NCI-H510A treated with DMSO at 0.1 percent for 48 hours (cell line): ENCODE measurements around the gene EGF.
A peak's percentile ranks its signal among the peaks of the same experiment; 100 is the strongest.

Experiments used
- DNase-seq: peaks from one replicate; lab custom pipeline; 2025; lab: John Stamatoyannopoulos, UW

The EGF gene

GRCh38 chr4:109996526-109996925 is 83.8 kb downstream of the EGF start:
- DNase-seq = no peak

- DNase-seq = peak; percentile 41
These were observed 86.3 kb downstream of the EGF start for GRCh38 chr4:109998867-109999584.

- DNase-seq = no peak
These were observed 86.9 kb downstream of the EGF start for GRCh38 chr4:109999585-109999912.

DNA sequence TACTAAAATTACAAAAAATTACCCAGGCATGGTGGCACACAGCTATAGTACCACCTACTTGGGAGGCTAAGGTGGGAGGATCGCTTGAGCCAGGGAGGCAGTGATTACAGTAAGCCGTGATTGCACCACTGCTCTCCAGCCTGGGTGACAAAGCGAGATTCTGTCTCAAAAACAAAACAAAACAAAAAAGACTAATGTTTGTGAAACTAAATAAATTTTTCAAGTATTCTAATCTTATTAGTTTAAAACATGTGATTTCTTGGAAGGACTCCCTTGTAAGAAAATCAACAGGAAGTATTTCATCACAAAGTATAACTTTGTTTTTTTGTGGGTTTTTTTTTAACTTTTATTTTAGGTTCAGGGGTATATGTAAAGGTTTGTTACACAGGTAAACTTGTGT is 89.6 kb downstream of the EGF start:
- DNase-seq = no peak

DNA sequence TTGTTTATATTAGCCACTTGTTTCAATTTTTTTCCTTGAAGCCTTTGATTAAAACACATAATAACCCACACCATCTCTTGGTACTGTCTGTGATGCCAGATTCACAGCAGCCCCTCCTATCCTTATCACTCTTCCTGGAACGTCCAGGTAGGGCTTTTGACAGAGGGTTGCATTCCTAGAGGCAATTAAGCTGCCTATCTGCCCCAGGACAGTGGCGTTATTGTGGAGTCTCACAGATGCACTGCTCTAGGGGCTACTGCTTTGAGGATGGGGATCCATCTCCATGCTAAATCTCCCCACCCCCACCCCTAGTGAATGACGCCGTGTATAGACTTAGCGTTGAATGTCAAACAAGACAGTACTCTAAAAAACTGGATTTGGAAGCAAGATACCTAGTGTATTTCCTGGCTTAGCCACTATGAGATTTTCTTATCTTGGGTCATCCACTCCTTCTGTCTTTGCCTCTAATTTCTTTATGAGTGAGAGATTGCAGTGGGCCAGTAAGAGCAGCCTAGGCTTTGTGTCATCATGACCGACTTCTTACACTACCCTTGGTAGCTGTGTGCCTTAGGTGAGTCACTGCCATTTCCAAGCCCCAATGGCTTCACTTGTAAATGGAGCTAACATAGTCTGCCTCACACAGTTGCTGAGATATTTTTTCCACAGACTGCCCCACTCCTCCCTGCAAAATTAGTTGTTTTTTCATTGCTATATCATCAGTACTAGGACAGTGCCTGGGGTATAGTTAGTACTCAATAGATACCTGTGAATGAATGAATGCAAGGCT is 90.9 kb downstream of the EGF start:
- DNase-seq = no peak

DNA sequence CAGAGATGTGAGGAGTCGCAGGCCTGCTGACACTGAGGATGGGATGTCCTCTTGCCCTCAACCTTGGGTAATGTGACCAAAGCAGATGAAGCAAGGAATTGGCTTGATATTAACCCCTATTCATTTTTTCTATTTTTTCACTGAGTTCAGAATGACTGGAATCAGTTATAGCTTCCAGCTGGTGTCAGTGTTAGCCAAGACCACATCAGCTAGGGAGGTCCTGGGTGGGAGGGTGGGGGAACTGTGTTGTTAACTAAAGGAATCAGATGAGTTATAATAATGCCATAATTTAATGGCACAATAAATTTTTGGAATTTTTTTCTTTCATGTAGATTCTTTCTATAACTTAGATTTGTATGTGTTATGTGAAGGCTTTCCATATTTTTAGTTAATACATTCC is 91.9 kb downstream of the EGF start:
- no peak for DNase-seq

DNA sequence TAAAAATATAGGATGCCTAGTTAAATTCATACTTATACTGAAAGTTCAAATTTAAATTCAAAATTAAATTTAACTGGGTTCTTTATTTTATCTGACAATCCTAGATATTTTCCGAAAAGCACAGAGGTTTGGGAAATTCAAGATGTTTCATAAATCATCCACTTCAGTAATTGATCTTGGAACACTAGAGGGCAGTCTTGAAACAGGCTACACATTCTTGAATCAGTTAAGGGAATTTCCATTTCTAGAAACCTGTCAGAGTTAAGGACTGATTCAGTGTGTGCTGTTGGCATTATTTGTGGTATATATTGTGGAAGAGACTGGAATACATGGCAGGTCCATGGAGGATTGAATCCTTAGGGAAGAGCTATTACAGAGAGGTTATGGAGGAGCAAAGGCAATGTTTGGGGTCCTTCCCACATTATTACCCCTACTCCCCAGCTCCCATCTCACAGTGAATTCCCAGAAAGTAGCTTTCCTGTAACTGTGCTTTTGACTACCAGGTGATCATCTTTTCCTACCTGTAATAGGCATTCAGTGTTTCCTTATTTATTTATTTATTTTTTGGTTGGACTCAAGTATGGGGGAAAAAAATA is 92.9 kb downstream of the EGF start:
- peak; percentile 33 for DNase-seq

GRCh38 chr4:110007217-110007616 is 94.5 kb downstream of the EGF start:
- no peak for DNase-seq

GRCh38 chr4:110008540-110008939 is 95.9 kb downstream of the EGF start:
- DNase-seq = no peak

DNA sequence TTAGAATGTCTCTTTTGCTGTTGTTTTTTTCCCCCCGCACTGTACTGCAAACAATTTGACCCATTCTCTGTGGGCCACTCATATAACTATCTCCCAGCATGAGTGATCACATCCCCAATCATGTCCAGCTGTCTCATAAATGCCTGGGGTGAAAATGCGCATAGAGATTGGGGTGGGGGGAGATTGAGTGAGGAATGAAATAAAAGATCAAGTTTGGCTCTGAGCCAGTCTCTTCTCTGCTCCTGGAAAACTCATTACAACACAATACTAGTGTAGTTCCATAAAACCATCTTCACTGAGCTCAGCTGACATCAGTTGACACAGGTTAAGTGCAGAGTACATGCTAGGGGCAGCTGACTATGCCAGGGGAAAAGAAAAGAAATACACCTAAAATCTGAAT is 96.9 kb downstream of the EGF start:
- DNase-seq = no peak

DNA sequence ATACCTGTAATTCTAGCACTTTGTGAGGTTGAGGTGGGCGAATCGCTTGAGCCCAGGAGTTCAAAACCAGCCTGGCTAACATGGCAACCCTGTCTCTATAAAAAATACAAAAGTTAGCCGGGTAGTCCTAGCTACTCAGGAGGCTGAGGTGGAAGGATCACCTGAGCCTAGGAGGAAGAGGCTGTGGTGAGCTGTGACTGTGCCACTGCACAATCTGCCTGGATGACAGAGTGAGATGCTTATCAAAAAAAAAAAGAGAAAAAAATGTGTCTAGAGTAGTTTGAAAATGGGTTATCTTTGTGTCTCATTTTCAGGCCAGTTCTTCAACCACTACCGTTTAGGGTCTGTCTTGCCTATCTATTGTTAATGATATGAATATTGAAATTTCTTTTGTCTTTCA is 98.1 kb downstream of the EGF start:
- DNase-seq = no peak

GRCh38 chr4:110012917-110013316 is 100.2 kb downstream of the EGF start:
- no peak for DNase-seq

GRCh38 chr4:110014233-110014632 is 101.5 kb downstream of the EGF start:
- DNase-seq = no peak

- DNase-seq = no peak
These were observed 106.5 kb downstream of the EGF start for GRCh38 chr4:110019153-110019552.

GRCh38 chr4:110020139-110020538 is 107.5 kb downstream of the EGF start:
- DNase-seq = no peak

DNA sequence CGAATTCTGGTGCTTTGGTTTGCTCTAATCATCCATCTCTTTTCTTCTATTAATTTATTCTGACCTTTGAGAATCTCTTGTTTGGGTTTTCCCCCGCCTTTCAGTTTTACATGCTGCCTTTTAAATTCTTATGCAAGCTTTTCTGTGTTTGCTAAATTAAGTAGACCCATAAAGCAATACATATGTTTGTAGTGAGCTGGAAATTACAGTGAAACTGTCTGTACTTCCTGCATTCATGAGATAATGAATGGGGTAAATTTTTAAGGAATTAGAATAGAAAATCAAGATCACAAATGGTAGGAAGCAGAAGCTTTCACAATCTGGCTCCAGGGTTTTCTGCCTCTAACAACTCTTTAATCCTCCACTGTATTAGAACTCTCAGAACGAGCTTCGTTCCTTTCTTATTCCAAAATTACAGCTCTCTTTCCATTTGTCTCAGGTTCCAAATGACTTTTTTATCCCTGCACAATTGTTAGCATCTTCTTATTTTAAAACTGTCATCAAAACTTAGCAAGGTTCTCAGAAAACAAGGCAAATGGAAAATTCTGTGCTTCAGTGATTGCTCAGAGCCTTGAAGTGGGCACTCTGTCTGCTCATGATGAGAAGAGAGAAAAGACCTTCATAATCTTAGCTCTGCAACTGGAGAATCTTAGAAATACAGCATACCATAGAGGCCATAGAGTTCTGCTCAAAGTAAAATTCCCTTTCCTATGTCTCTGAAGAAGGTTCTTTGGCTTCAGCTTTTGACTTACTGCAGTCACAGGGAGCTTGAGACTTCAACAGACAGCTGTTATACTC is 108.2 kb downstream of the EGF start:
- DNase-seq = no peak

- DNase-seq = no peak
These were observed 109.8 kb downstream of the EGF start for GRCh38 chr4:110022457-110022856.

- DNase-seq = no peak
These were observed 112.4 kb downstream of the EGF start for GRCh38 chr4:110025056-110025455.

GRCh38 chr4:110025718-110026117 is 113.0 kb downstream of the EGF start:
- no peak for DNase-seq

GRCh38 chr4:110032603-110033002 is 119.9 kb downstream of the EGF start:
- no peak for DNase-seq

DNA sequence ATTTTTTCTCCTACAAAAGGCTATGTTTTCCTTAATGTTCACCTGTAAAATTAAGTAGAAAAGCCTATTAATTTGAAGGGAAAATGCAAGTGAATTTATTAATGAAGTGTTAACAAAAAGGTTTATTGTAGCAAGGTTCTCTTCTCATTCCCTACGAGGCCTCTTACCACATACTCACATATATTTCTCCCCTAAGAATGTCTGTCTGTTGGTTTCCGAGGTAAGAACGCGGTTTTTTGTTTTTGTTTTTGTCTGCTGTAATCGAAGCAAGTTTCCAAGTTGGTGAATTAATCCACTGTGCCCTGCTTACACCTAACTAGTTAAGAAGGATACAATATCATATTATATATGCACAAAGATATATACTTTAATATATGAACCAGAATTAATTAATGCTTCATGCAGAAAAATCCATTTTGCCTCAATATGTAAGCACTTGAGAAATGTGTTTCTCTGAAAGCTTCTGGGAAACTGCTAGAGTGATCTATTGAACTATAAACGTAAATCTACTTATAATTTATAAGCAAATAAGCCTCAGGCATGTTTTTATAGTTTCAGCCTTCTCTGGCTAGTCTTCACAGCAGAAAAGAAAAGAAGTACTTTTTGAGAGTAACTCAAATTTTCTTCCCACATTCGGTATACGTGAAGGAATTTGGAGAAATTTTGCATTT is 120.8 kb downstream of the EGF start:
- DNase-seq = no peak

GRCh38 chr4:110034026-110034393 is 121.3 kb downstream of the EGF start:
- DNase-seq = no peak
